ENCODE measurements around the gene FAM78B. TPM values are rescaled to one million over a fixed set of nuclear protein-coding genes. Genes with fewer than 3 reads are reported as not detected.

The FAM78B gene
- polyA plus RNA-seq, 1 donor = 1.5 TPM

DNA sequence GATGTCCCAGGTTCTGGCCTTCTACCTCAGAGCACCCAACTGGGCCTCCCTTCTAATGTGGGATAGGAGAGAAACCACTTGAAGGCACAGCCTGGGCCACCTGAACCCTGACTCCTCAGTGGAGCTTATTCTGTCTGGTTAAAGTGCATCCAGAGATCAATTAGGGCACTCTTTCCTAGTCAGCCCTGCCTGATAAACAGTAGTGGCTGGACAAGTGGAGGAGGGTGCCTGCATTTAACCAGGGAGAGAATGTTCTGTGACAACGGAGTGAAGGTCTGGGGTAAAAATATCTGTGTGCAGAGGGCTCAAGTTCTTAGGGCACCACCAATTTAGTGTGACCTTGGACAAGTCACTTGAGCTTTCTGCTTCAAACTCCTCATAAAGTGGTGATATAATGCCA, 101.8 kb downstream of the FAM78B start:
- no peak for DNase-seq

DNA sequence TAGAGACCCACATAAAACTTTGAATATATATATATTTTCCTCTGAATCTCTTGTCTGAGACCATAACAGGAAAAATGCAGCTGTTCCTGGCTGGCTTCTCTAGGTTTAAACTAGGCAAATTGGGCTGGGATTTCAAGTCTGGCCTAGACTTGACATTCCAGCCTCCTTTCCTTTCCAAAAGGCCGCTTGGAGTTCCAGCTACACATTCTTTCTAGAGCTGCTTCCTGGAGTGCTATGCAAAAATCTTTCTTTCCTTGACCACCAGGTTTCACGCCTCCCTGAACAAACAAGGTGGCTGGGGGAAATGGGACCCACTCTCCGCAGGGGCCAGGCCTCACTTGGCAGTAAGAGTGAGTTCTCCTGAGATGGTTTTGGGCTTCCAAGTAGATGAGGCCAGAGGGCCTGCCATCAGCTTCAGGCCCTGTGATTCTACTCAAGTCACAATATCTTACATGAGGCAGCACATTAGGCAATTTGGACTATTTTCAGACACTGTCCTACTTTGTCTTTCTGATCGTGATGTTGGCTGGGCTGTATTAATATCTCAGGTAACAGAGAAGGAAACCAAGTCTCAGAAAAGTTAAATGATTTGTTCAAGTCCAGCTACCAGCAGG, 102.4 kb downstream of the FAM78B start:
- no peak for DNase-seq

DNA sequence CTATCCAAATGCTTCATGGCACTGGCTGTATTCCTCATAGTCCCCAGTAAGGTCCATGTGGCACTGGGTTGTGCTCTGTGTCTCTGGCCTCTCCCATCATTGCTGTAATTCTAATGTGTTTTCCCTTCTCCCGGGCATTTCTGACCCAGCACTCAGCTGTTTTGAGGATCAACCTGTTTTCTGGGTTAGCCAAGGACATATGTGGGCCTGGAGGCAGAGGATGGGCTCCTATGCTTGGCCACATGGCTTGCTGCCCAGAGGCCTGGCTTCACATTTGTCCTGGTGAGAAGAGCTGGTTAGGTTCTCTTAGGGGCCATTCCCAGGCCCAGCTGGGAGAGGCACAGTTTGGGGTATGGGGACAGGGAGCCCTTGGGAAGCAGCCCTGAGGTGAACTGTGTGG, 103.1 kb downstream of the FAM78B start:
- DNase-seq = no peak

DNA sequence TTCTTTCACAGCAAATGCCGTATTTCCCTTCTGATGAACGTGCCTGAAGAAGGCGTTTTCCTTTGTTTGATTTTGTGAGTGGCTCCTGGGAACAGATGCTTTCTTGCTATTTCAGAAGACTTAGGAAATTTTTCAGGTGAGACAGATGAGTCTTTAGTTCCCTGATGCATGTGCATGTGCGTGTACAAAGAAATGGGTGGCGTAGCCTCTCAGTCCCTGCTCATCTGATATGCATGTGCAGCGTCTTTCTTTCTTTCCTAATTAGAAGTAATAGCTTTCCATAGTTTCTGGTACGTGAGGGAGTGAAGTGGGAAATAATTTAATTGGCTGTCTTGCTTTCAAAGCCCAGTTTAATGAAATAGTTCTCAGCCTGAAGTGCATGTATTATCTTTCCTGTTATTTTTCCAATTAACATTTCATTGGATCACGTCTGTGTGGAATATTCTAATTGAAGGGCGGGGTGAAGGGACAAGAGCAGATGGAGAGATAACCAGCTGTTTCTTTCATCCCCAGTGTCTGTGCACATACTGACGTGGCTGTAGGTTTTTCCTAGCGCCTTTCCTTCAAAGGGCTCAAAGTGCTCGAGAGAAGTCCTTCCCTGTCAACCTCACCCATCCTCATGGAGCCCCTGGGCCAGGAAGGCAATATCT, 104.3 kb downstream of the FAM78B start:
- DNase-seq = no peak

DNA sequence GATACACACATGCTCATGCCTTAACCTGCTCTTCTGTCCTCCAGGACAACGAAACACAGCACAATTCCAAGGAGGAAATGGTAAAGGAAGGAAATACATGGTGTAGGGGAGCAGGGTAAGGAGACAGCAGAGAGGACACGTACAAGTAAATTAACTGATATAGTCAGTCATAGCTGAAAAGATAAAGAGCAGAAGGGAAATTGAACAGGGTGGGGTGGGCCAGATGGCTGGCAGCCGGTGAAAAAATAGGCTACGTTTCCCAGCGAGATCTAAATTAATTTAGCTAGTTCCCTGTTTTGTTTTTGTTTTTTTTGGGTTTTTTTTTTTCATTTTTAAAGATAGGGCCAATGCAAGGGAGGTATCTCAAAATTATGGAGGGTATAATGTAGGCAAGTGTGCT, 109.2 kb downstream of the FAM78B start:
- DNase-seq = no peak

DNA sequence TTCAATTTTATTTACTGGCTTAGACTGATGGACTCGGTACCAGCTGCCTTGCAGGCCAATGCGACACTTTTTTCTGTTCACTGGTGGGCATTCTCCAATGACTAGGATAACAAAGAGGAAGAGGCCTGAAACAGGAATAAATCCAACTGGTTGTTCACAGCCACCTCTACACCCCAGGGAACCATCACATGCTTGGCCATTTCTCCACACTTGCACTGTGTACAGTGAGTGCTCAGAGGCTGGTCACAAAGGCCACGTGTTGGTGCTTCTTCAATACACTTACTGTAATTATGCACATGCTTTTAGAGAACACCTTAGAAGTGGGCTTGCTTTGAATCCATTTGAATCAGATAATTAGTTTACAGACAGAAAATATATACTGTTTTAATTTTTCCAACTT, 113.4 kb downstream of the FAM78B start:
- DNase-seq = no peak

DNA sequence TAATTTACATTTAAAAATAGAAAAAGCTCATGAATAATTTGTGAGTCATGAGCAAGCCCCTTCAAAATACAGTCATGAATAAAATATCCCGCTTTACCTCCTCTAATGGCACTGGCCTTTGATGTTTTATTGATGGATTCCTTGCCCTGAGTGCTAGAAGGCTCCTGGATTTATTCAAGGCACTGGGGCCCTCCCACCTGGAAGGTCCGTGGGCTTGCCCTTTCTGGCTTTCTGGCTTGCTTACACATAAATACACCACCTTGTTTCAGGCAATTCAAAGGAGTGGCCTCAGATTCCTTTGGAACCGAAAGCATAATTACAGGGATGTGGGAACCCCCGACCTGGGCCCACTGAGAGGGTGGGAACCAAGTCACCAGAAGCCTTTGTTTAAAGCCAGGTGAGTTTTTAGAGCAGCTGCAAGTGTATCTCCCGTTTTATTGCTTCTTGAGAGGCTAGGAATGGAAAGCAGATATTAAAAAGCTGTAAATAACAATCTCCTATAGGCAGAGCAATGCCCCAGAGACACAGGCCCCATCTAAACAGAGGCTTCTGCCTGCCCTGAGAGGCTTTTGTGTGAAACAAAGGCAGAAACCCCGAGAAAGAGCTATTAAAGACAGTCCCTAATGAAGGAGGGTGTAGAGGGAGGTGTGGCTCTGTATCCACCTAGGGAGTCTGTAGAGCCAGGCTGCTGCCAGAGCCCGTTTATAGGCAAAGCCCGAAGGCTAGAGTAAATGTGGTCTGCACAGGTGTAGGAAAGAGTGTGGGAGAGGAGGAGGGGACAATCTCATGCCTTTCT, 126.4 kb downstream of the FAM78B start:
- no peak for DNase-seq

DNA sequence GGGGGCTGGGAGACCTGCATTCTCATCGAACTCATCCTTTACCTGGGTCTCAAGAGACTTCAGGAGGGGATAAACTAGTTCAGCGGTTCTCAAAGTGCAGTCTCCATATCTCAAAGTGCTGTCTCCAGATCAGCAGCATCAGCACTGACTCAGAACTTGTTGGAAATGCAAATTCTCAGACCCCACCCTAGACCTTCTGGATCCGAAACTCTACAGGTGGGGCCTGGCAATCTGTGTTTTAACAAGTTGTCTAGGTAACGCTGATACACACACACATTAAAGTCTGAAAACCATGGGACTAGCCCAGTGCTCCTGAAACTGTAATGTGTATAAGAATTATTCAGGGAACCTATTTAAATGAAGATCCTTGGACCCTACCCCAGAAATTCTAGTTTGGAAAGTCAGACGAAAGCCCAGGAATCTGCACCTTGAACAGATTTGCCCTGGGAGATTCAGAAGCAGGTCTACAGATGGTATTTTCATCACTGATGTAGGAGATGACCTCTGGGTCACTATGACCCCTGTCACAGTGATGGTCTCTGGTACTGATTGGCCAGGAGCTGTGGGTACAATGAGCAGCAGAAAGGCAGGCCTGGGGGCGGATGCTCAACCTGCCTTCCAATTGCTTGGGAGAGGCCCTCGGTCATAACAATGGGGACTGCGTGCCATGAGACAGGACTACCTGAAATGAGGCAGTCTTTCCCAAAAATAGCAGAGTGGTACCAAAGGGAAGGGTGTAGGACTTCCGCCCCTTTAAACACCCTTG, 127.2 kb downstream of the FAM78B start:
- no peak for DNase-seq

DNA sequence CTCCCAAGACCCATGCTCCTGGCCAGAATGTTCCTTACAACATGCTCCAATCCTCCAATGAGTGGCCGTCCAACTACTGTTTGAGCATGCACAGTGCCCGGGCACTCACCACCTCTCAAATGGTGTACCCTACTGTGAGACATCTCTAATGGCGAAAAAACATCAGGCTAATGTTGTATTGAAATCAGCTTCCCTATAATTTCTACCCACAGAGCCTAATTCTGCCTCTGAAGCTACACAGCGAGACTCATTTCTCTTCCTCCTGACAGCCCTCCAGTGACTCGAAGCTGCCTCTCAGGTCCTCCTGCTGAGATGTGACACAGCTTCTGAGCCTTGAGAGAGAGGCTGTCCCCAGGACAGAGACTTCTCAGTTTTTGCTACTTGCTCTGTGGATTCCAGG, 130.7 kb downstream of the FAM78B start:
- DNase-seq = no peak

DNA sequence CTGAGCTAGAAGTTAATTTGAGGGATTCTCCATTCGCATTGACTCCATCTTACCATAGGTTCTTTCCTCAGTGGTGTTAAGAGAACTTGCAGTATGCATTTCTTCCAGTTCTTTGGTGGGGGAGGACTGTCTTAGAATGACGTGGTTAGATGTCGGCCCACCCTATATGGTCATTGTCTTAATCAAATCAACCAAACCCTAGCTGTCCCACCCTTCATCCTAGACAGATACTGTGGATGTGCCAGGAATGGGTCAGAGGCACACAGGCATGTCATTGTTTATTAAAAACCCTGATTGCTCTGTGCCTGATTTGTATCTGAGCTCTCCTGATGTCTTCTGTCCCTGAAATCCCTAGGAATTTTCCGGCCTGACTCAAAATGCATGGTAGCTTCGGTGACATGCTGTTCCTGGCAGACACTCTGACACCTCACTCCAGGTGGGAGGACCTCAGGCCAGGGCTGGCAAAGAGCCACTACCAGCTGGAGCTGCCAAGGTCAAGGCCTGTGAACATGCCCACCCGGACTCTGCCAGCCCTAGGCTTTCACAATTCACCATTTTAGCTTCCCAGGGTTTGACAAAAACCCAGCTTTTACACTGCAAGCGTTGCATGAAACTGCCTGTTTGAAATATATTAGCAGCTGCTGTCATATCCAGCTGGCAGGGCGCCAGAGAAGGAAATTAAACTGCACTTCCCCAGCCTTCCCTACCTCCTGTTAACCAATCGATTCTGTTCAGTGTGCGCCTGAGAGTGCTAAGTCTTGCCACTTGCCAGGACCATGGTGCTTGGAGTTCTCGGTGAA, 134.0 kb downstream of the FAM78B start:
- DNase-seq = no peak

DNA sequence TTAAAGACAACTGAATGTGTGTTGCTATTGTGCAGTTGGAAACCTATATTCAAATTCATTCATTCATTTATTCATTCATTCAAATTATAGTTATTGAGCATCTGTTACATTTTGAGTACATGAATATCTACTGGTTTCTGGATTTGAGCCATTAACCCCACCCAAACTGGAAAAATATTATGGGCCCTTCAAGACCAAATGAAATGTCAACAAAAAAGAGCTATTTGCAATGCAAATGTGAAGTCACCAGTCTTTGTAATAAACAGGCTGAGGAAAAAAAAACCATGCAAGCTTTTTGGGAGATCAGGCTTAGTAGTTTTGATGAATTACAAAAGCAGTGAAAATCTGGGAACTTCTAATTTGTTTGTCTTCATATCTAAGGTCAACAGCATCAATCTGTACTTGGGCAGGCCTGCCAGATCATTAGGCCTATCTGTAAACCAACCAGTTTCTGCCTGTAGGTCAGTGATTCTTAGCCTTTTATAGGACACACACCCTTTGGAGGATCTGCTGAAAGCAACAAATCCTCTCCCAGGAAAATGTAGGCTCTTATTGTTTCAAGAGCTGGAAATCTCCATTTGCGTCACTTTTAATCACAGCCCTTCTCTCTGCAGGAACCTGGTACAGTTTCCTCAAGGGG, 134.7 kb downstream of the FAM78B start:
- no peak for DNase-seq

DNA sequence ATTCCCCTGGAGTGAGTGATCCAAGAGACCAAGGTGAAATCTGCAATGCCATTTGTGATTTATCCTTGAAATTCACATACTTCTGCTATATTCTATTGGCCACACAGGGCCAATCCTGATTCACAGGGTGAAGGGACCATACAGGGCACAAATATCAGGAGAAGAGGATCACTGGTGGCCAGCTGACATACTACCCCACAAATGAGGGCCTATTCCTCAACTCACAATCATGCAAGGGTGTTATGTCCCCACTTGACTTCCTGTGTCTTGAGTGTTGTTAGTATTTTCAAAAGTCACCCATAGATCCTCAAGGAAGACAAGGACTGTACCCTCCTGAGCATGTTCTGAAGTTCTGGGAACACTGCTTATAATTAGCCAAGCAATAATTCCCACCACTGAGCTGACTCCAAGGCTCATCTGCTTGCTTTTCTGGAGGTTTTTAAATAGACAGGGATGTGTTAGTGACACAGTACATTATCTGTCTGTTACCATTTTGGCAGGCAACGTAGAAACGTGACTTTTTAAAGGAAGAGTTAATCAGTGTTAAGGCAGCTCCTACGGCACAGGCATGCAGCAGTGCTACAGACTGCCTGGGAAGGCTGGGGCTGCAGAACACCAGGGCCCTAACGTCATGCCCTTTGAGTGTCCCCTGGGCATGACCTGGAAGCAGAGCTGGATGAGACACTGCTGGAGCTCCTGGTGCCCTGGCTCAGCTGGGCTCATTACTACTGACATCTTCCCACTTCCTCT, 137.4 kb downstream of the FAM78B start:
- no peak for DNase-seq

DNA sequence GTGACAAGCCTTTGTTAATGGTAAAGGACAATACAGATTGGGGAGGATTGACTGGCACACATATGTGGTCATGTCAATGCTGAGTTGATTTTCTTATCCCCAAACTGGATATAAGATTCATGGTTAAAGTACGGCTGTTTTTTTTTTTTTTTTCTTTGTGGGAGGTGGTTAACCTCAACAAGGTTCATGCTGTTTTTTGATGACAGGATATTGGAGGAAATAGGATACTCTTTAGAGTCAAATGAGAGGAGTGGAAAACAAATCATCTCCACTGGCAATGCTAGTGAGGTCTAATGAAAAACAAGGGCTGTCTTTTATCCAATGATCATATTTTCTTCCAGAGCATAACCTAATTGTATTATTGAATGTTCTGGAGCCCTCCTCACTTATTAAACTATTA, 140.2 kb downstream of the FAM78B start:
- DNase-seq = no peak

DNA sequence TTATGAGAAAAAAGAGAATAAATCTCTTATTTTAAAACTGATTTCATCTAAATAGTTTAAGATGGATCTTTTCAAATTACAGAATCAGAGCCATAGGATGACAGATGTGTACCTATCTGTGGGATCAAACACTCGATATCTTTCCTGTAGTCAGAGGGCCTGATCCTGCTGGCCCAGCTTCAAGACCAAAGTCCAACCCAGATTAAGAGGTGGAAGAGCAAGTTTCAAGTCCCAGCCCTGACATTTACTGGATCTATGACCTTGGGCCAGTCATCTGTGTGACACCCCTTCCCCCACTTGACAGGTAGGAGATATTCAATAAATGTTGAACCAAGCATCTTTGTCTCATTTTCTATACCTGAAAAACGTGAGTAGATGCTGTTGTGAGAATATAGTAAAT, 140.7 kb downstream of the FAM78B start:
- no peak for DNase-seq

DNA sequence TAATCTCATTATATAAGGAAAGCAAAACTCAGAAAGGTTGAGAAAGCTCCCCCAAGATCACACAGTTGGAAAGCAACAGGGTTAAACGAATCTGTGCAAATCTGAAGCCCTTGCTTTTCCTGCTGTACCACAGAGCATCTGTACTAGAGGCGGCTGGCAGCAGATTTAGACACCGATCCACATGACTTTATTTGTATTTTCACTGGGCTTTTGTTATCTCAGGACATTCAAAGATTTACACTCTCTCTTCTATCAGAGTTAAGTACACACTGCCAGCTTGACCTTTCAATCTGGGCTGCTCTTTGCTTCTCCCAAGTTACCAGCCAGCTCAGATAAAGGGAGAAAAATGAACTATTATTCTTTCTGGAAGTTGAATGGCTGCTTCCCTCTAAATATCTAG, 146.6 kb downstream of the FAM78B start:
- no peak for DNase-seq

Measured in left kidney (tissue), 2 donors.